IPS DF 4.7 (cell line): ENCODE data around the gene FRMPD4.
"Not testable (repeated sequence)": the region's sequence is repeated elsewhere in the genome, so short reads cannot be mapped to it uniquely, and the experiment has no call there.

Experiments
- DNase-seq: peaks from one replicate; pipeline ENCODE4 v3.0.0-alpha.2; 2013; ENCODE audit warnings: low spot score; ENCODE audit errors: extremely low read depth

The FRMPD4 gene

GRCh38 chrX:12138361-12139313, at the start of gene FRMPD4:
FRMPD4 (plus strand) TSS chrX:12138473; CDS start chrX:12138972, 499 bp downstream.
- DNase-seq = no peak

GRCh38 chrX:12089740-12090139, 48.5 kb upstream of the FRMPD4 start:
- DNase-seq = no peak

- no peak for DNase-seq
Measured at GRCh38 chrX:12113321-12113720, 25.0 kb upstream of the FRMPD4 start.

DNA sequence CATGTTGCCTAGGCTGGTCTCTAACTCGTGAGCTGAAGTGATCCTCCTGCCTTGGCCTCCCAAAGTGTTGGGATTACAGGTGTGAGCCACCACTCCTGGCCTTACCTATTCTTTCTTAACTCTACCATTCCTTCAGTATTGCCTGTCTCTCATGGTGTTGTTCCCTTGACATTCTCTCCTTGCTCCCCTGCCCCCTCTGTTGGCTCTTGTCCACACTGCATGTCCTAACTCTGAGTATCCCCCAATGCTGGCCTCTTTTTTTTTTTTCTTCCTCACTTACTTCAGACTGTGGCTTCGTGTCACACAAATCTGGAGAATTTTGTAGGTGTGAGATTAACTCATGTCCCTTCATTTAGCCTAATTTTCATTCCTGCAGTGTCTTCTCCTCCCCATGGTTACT, 22.9 kb upstream of the FRMPD4 start:
- no peak for DNase-seq

DNA sequence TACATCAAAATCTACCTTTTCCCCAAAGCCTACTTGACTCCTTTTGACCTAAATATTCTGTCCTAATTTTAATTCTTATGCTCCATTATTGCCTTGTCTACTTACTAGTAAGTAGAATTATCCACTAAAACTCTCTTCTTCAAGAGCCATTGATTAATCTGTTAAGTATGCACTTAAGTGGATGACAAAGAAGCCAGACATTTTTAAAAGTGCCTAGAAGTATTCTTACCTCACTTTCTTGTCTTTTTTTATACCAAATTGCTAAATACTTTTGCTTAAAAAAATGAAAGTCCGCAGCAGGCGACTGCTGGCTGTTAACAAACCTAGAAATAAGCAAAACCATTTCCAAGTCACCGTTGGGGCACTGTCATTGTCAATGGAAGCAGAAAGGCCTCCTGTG, 20.1 kb upstream of the FRMPD4 start:
- no peak for DNase-seq

DNA sequence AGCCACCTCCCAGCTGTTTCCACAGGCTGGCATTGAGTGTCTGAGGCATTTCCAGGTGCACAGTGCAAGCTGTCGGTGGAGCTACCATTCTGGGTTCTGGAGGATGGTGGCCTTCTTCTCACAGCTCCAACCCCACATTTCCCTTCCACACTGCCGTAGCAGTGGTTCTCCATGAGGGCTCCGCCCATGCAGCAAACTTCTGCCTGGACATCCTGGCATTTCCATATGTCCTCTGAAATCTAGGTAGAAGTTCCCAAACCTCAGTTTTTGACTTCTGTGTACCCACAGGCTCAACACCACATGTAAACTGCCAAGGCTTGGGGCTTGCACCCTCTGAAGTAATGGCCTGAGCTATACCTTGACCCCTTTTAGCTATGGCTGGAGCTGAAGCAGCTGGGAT, 10.3 kb upstream of the FRMPD4 start:
- no peak for DNase-seq

DNA sequence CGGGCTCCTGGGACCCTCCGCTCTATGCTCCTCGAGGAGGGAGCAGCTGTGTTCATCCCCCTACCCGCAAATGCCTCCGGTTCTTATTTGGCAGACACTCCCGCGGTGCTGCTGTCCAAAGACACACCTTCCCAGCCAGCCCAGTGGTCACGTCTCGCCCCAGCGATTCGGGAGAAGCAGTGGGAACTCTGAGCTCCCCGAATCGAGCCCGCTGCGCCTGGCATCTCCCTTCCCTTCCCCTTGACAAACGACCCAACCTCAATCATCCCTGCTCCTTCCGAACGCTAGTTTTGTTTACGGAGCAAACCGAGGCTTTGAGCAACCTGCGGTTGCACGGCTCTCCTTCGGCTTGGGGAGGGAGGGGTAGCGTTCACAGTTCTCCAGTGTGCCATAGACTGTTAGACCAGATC, 317 bp upstream of the FRMPD4 start:
- DNase-seq = no peak

- no peak for DNase-seq
Measured at GRCh38 chrX:12139934-12140611, 1.8 kb downstream of the FRMPD4 start.

- no peak for DNase-seq
Measured at GRCh38 chrX:12141511-12141910, 3.2 kb downstream of the FRMPD4 start.

- no peak for DNase-seq
Measured at GRCh38 chrX:12142661-12143060, 4.4 kb downstream of the FRMPD4 start.

DNA sequence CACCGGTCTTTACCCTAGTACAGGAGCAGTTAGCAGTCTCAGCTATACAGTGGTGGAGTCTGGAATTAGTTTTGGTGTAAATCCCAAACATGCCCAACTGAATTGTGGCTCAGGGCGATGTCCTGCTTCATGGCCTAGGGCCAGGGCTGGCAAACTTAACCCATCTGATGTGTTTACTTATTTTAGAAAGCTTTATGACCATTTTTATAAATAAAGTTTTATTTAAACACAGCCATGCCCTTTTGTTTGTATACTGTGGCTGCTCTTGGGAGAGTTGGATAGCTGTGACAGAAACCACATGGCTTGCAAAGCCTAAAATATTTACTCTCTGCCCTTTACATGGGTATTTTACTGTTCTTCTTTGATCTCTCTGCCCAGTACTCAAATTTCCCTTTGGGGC, 7.1 kb downstream of the FRMPD4 start:
- no peak for DNase-seq

- DNase-seq = no peak
Measured at GRCh38 chrX:12149670-12150407, 11.6 kb downstream of the FRMPD4 start.

DNA sequence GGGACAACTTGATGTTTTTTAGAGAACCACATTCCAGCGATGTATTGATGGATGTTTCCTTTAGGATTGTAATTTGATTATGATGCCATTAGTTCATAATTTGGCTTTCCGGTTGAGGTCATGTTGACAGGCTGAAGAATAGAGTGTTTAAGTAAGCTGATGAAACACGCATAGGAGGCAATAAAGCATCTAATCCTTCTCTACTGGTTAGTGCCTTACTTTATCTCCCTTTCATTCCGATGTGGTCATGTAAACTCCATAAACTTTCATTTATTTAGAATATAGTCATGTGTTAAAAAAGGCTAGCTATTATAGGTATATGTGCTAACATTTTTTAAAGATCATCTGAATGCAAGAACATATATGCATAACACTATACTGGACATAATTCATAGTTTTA, 15.0 kb downstream of the FRMPD4 start:
- DNase-seq = no peak

GRCh38 chrX:12153741-12154140, 15.5 kb downstream of the FRMPD4 start:
- no peak for DNase-seq

GRCh38 chrX:12159799-12160198, 21.5 kb downstream of the FRMPD4 start:
- DNase-seq = no peak

- no peak for DNase-seq
Measured at GRCh38 chrX:12162420-12162819, 24.1 kb downstream of the FRMPD4 start.

DNA sequence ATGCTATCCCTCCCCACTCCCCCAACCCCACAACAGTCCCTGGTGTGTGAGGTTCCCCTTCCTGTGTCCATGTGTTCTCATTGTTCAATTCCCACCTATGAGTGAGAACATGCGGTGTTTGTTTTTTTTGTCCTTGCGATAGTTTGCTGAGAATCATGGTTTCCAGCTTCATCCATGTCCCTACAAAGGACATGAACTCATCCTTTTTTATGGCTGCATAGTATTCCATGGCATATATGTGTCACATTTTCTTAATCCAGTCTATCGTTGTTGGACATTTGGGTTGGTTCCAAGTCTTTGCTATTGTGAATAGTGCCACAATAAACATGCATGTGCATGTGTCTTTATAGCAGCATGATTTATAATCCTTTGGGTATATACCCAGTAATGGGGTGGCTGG, 25.9 kb downstream of the FRMPD4 start:
- not testable (repeated sequence) for DNase-seq

DNA sequence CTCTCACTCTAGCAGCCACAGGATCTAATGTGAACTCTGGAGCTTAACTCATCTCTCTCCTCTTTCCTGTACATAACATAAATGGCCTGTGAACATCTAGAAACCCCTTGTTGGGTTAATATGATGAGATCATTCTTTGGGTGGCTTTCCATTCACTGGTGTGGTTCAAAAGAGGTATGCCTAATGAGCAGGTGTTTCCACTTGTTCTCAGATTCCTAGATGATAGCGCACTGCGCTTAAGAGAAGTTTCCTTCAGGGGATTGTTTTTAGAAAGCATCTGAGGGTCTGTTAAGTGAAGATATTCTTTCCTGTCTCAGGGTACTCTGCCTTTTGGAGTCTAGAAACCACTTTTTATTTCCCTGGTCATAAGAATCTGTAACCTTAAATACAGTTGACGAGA, 32.5 kb downstream of the FRMPD4 start:
- no peak for DNase-seq

GRCh38 chrX:12174358-12174757, 36.1 kb downstream of the FRMPD4 start:
- DNase-seq = no peak

DNA sequence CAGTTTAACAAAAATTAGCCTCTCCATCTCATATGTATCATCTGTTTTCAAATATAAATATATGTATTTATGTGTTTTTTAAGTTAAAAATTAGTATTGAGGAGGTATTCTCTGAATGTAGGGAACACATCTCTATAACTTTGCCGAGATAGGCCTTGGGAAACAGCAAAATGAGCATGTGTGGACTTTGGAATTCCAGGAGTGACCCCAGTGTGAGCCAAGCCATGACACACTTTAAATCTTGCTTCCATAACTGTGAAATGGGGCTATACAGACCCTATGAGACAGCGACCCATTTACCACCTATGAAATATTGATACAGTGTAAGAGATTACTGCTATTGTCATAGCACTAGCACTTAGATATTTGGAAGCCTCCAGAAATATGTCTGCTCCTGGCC, 58.8 kb downstream of the FRMPD4 start:
- no peak for DNase-seq

GRCh38 chrX:12206413-12206812, 68.1 kb downstream of the FRMPD4 start:
- no peak for DNase-seq
